B cell (primary cell): ENCODE results near the gene PNKD. TPM values are rescaled to one million over a fixed set of nuclear protein-coding genes. Genes with fewer than 3 reads are reported as not detected.

Experiments
- ATAC-seq: fragments of 200-7000 bp; cut with Tn5 transposase; one replicate; pipeline ENCODE4 v1.10.0; 2021; ENCODE audit warnings: low read depth, mild to moderate bottlenecking, moderate number of reproducible peaks, moderate library complexity
- CTCF ChIA-PET: fragments of 350-600 bp; sonication (Branson Sonifier 250); formaldehyde crosslinking; loops from one replicate; lab custom pipeline; 2021; ENCODE audit warnings: antibody characterized with exemption, inconsistent platforms; lab: Charles Lee
- POLR2A ChIA-PET: fragments of 350-600 bp; sonication (Branson Sonifier 250); formaldehyde crosslinking; loops from one replicate; lab custom pipeline; 2021; ENCODE audit warnings: antibody characterized with exemption; lab: Charles Lee
- DNase-seq: peaks from one replicate; pipeline ENCODE4 v3.0.0; 2013
- H2AFZ ChIP-seq: 2 replicates; pipeline ENCODE4 v1.6.1; 2012; ENCODE audit warnings: mild to moderate bottlenecking, low read depth, low read length; ENCODE audit not compliant: insufficient read depth, poor library complexity, severe bottlenecking
- H3K27ac ChIP-seq, 2 donors: 1 replicate in 1 of 2; 2 replicates in 1 of 2; pipeline ENCODE4 v1.5.1; 2012 to 2013; ENCODE audit warnings: low read length in 2 of 2, mild to moderate bottlenecking in 2 of 2, moderate library complexity in 1 of 2
- H3K27me3 ChIP-seq, 4 experiments: fragments of 200-600 bp in 1 of 4; sonication (generic) in 1 of 4; replicated peaks in 1 of 4; 1 replicate in 2 of 4; 2 replicates in 2 of 4; pipeline versions ENCODE4 v1.6.1 to v1.7.0; 2013 to 2016; ENCODE audit warnings: low read length in 3 of 4, mild to moderate bottlenecking in 2 of 4, mixed read lengths in 1 of 4, moderate library complexity in 1 of 4; ENCODE audit not compliant: insufficient read depth in 4 of 4, control insufficient read depth in 3 of 4; ENCODE audit errors: control extremely low read depth in 1 of 4
- H3K36me3 ChIP-seq, 2 experiments: replicated peaks in 1 of 2; 1 replicate in 1 of 2; 2 replicates in 1 of 2; pipeline versions ENCODE4 v1.6.1 to v1.7.1; 2013; ENCODE audit warnings: low read length in 1 of 2; ENCODE audit not compliant: insufficient read depth in 2 of 2, control insufficient read depth in 1 of 2; ENCODE audit errors: control extremely low read depth in 1 of 2, extremely low read depth in 1 of 2
- H3K4me1 ChIP-seq, 2 donors: fragments of 200-600 bp in 1 of 2; sonication (generic) in 1 of 2; 1 replicate in 1 of 2; 2 replicates in 1 of 2; pipeline versions ENCODE4 v1.5.1 to v1.6.1; 2013 to 2017; ENCODE audit warnings: low read length in 2 of 2; ENCODE audit not compliant: control insufficient read depth in 2 of 2, insufficient read depth in 2 of 2
- H3K4me2 ChIP-seq: replicated peaks from 2 replicates; pipeline ENCODE3; 2012; ENCODE audit warnings: mild to moderate bottlenecking, low read depth, low read length; ENCODE audit not compliant: poor library complexity, severe bottlenecking
- H3K4me3 ChIP-seq, 5 experiments: fragments of 200-600 bp in 1 of 5; sonication (generic) in 1 of 5; 1 replicate in 3 of 5; 2 replicates in 2 of 5; pipeline versions ENCODE4 v1.5.1 to v1.7.0; 2011 to 2016; ENCODE audit warnings: low read length in 4 of 5, mild to moderate bottlenecking in 4 of 5, low read depth in 2 of 5, control low read depth in 1 of 5, moderate library complexity in 1 of 5; ENCODE audit not compliant: insufficient read depth in 1 of 5; ENCODE audit errors: control extremely low read depth in 1 of 5, extremely low read depth in 1 of 5
- H3K79me2 ChIP-seq: fragments of 200-600 bp; sonication (generic); one replicate; pipeline ENCODE4 v1.6.0; 2016; ENCODE audit warnings: low read length; ENCODE audit not compliant: control insufficient read depth, insufficient read depth
- H3K9ac ChIP-seq: fragments of 200-600 bp; sonication (generic); 2 replicates; pipeline ENCODE4 v1.6.1; 2017; ENCODE audit warnings: mild to moderate bottlenecking, low read length, moderate library complexity
- H3K9me3 ChIP-seq, 3 donors: one replicate each; pipeline versions ENCODE4 v1.6.1 to v1.7.1; 2013; ENCODE audit warnings: low read length in 2 of 3; ENCODE audit not compliant: control insufficient read depth in 2 of 3, insufficient read depth in 1 of 3; ENCODE audit errors: control extremely low read depth in 1 of 3
- H4K20me1 ChIP-seq: 2 replicates; pipeline ENCODE4 v1.6.0; 2012; ENCODE audit warnings: mild to moderate bottlenecking, low read length; ENCODE audit not compliant: insufficient read depth, control insufficient read depth, poor library complexity, severe bottlenecking
- H3K27ac Mint-ChIP-seq: one replicate; pipeline ENCODE4 v1.8.0; 2021; ENCODE audit warnings: mixed read lengths
- H3K27me3 Mint-ChIP-seq: one replicate; pipeline ENCODE4 v1.8.0; 2021; ENCODE audit warnings: mixed read lengths
- H3K4me1 Mint-ChIP-seq: one replicate; pipeline ENCODE4 v1.8.0; 2021; ENCODE audit warnings: mixed read lengths
- H3K4me3 Mint-ChIP-seq: one replicate; pipeline ENCODE4 v1.8.0; 2021; ENCODE audit warnings: mixed read lengths
- H3K9me3 Mint-ChIP-seq: one replicate; pipeline ENCODE4 v1.8.0; 2022; ENCODE audit warnings: mixed read lengths; ENCODE audit not compliant: insufficient read depth
- CTCF ChIP-seq: fragments of 200-600 bp; IDR thresholded peaks from one replicate; pipeline ENCODE4 v1.8.0; 2022; ENCODE audit warnings: antibody characterized with exemption, mild to moderate bottlenecking
- EZH2 ChIP-seq: IDR thresholded peaks from 2 replicates; pipeline ENCODE4 v1.6.1; 2012; ENCODE audit warnings: borderline replicate concordance, low read depth, mild to moderate bottlenecking, moderate library complexity, low read length; ENCODE audit not compliant: insufficient read depth, poor library complexity, severe bottlenecking
- WGBS: methylation state at CpG from one replicate; pipeline ENCODE4 v1.1.5; 2013; ENCODE audit warnings: missing lambda C conversion rate; ENCODE audit not compliant: insufficient coverage; 5-methylcytosine and 5-hydroxymethylcytosine counted together
- intact Hi-C: fragments of 100-400 bp; cut with micrococcal nuclease; formaldehyde crosslinking; loops from one replicate; pipeline ENCODE4 v1.10.0; 2022
- polyA plus RNA-seq: library from polyadenylated mRNA; depleted of rRNA; stranded (reverse); fragments of >200 nt; gene quantifications from 2 replicates; pipeline ENCODE4 v1.2.3, GENCODE V29; 2012
- total RNA-seq, 2 donors: library from RNA; stranded (reverse); fragments of 120-200 nt in 1 of 2; gene quantifications; 1 replicate in 1 of 2; 2 replicates in 1 of 2; pipeline versions ENCODE4 v1.2.3 to v1.2.4, GENCODE V29; 2013 to 2022

The PNKD gene
- total and polyA plus RNA-seq, 2 donors (not counting 1 experiment from before 2014, with no cell fraction given), result 29.7 to 55.8 TPM

- Histone ChIP-seq H3K9ac (no peak overlapping the region), H3K27ac (no peak overlapping the region), H3K4me3 (no peak overlapping the region), H3K4me1 (peaks cover 25 to 30% of the 10 kb centered on the region in 2 donors), H3K79me2 (no peaks in the 10 kb centered on the region), H2AFZ (no peak overlapping the region), H4K20me1 (no peaks in the 10 kb centered on the region), H3K9me3 (no peaks in the 10 kb centered on the region), H3K4me2 (no peak overlapping the region), H3K36me3 (no peaks in the 10 kb centered on the region), H3K27me3 (no peaks in the 10 kb centered on the region)
- no peak overlapping the region for H3K27ac Mint-ChIP-seq
- DNase-seq (no peak), ATAC-seq (no peak)
- CTCF ChIA-PET, result interaction anchor here (1.6 kb wide), 1 partner anchor 16 kb away, joined by 8 read pairs; no protein-coding TSS in a partner anchor
- H3K4me3 Mint-ChIP-seq, result no peak overlapping the region
- POLR2A ChIA-PET, result no interaction called here
- no peaks in the 10 kb centered on the region for H3K9me3 Mint-ChIP-seq
- no peaks in the 10 kb centered on the region for H3K27me3 Mint-ChIP-seq
- intact Hi-C loops, result no loop called here
- H3K4me1 Mint-ChIP-seq, result peaks cover 34% of the 10 kb centered on the region
- TF ChIP-seq EZH2 (no peak), CTCF (no peak)
- WGBS, result 82% methylated on average over 2 of the region's 4 CpGs
Observed at GRCh38 chr2:218317835-218318234, 47.5 kb downstream of the PNKD start.

GRCh38 chr2:218318241-218318640 is 47.9 kb downstream of the PNKD start:
- H3K4me1 Mint-ChIP-seq, result peaks cover 35% of the 10 kb centered on the region
- H3K4me2 ChIP-seq, result no peak overlapping the region
- H3K27me3 ChIP-seq, result no peaks in the 10 kb centered on the region
- no peak overlapping the region for H3K27ac ChIP-seq
- peaks cover 25 to 30% of the 10 kb centered on the region in 2 donors for H3K4me1 ChIP-seq
- POLR2A ChIA-PET, result no interaction called here
- DNase-seq, result no peak
- H3K27me3 Mint-ChIP-seq, result no peaks in the 10 kb centered on the region
- H2AFZ ChIP-seq, result no peak overlapping the region
- H3K36me3 ChIP-seq, result no peaks in the 10 kb centered on the region
- no peak for ATAC-seq
- H3K79me2 ChIP-seq, result no peaks in the 10 kb centered on the region
- WGBS, result 96% methylated on average over 6 of the region's 7 CpGs
- H3K27ac Mint-ChIP-seq, result no peak overlapping the region
- no peak overlapping the region for H3K4me3 ChIP-seq
- H3K4me3 Mint-ChIP-seq, result no peak overlapping the region
- H3K9me3 ChIP-seq, result no peaks in the 10 kb centered on the region
- no peaks in the 10 kb centered on the region for H3K9me3 Mint-ChIP-seq
- no peak for TF ChIP-seq CTCF
- intact Hi-C loops, result no loop called here
- H3K9ac ChIP-seq, result no peak overlapping the region
- H4K20me1 ChIP-seq, result no peaks in the 10 kb centered on the region
- CTCF ChIA-PET, result no interaction called here
